ENCODE measurements around the gene SUSD3.

- TF ChIP-seq CTCF (IDR thresholded peaks at IDR 0.05; ENCODE audit: low read depth, low read length, poor library complexity, severe bottlenecking) = no peak
- no peak for TF ChIP-seq EZH2phosphoT487 (IDR thresholded peaks at IDR 0.05; ENCODE audit: borderline replicate concordance, low read length)
Measured at GRCh38 chr9:93072383-93072795, 13.9 kb downstream of the SUSD3 start.
